ENCODE results near the gene RIOK2. TPM values are rescaled to one million over a fixed set of nuclear protein-coding genes. Genes with fewer than 3 reads are reported as not detected.

RIOK2 gene
- total RNA-seq, 2 donors from 2014 or later: 27.3 to 37.7 TPM

DNA sequence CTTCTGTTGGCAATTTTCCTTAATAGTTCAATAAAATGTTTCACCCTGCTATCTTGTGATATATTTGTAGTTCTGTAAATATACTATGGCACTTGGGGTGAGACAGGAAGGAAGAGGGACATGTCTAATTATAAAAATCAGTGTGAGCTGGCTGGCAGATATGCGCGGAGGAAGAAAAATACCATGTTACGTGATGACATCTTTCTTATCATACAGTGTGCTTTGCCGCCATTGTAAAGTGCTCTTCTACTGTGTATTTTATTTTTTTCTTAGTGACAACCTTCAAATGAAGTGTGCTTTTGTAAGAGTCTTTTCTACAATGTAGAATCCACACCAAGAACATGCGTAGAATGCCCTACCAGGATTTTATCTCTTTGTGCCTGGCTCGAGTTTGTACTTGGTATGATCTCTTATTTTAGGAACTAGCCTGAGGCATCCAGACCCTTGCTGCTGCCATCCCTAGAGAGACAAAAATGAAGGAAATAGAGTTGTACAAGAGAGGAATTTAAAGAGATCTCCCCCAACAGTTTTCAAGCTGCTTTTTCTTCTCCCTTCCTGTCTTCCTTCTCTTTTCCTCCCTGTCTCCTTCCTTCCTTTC is 46.7 kb upstream of the RIOK2 start:
- WGBS, 2 experiments (ENCODE audit: insufficient coverage in 1 of 2, insufficient read length in 1 of 2): 93 to 96% methylated on average over 3 to 6 of the region's 6 CpGs
- TF ChIP-seq, protein P1, sequence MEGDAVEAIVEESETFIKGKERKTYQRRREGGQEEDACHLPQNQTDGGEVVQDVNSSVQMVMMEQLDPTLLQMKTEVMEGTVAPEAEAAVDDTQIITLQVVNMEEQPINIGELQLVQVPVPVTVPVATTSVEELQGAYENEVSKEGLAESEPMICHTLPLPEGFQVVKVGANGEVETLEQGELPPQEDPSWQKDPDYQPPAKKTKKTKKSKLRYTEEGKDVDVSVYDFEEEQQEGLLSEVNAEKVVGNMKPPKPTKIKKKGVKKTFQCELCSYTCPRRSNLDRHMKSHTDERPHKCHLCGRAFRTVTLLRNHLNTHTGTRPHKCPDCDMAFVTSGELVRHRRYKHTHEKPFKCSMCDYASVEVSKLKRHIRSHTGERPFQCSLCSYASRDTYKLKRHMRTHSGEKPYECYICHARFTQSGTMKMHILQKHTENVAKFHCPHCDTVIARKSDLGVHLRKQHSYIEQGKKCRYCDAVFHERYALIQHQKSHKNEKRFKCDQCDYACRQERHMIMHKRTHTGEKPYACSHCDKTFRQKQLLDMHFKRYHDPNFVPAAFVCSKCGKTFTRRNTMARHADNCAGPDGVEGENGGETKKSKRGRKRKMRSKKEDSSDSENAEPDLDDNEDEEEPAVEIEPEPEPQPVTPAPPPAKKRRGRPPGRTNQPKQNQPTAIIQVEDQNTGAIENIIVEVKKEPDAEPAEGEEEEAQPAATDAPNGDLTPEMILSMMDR (conservative IDR thresholded peaks at IDR 0.05): no peak
- H3K4me3 Mint-ChIP-seq: no peak overlapping the region
- Histone ChIP-seq H3K4me3 (ENCODE audit: low read length) (no peak overlapping the region), H3K27me3 (ENCODE audit: control insufficient read depth, insufficient read depth, low read length, poor library complexity, severe bottlenecking) (no peaks in the 10 kb centered on the region), H3K9me3 (ENCODE audit: control insufficient read depth, low read length) (no peaks in the 10 kb centered on the region), H3K9ac (ENCODE audit: extremely low read depth, low read length, poor library complexity, severe bottlenecking) (no peak overlapping the region), H3K4me1 (ENCODE audit: control insufficient read depth, insufficient read depth, low read length) (no peaks in the 10 kb centered on the region), H3K36me3 (ENCODE audit: control insufficient read depth, insufficient read depth, low read length) (no peaks in the 10 kb centered on the region), H3K27ac (ENCODE audit: low read depth, low read length) (no peak overlapping the region)
- H3K36me3 Mint-ChIP-seq (ENCODE audit: low read depth): no peaks in the 10 kb centered on the region
- H3K9me3 Mint-ChIP-seq: peaks cover 7% of the 10 kb centered on the region
- no peaks in the 10 kb centered on the region for H3K4me1 Mint-ChIP-seq
- H3K27ac Mint-ChIP-seq: no peak overlapping the region
- H3K27me3 Mint-ChIP-seq (ENCODE audit: insufficient read depth): no peaks in the 10 kb centered on the region
- DNase-seq: no peak

DNA sequence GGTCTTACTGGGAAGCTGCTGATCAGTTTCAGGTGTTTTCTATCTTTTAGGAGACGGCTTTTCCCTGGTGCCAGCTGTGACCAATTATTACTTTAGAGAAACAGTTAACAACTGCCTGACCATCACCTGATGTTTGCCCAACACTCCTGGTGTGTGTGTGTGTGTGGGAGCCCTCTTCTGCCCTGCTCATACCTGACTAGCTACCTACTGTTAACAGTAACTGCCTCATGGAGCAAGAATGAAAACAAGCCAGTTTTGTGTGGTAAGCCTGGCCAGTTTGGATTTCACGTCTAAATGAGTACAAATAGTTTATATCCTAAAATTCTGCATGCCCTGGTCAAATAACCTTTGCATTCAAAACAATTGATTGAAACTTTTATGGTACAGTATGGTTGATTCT is 46.1 kb upstream of the RIOK2 start:
- Histone ChIP-seq H3K9me3 (ENCODE audit: control insufficient read depth, low read length) (no peaks in the 10 kb centered on the region), H3K4me1 (ENCODE audit: control insufficient read depth, insufficient read depth, low read length) (no peaks in the 10 kb centered on the region), H3K4me3 (ENCODE audit: low read length) (no peak overlapping the region), H3K27me3 (ENCODE audit: control insufficient read depth, insufficient read depth, low read length, poor library complexity, severe bottlenecking) (no peaks in the 10 kb centered on the region), H3K27ac (ENCODE audit: low read depth, low read length) (no peak overlapping the region), H3K36me3 (ENCODE audit: control insufficient read depth, insufficient read depth, low read length) (no peaks in the 10 kb centered on the region), H3K9ac (ENCODE audit: extremely low read depth, low read length, poor library complexity, severe bottlenecking) (no peak overlapping the region)
- WGBS, 2 experiments (ENCODE audit: insufficient coverage in 1 of 2, insufficient read length in 1 of 2): 100% methylated on average over 2 of the region's 2 CpGs; no CpG with 5 or more reads in 1 of the 2 experiments
- TF ChIP-seq, protein P1 (conservative IDR thresholded peaks at IDR 0.05): no peak
- H3K4me1 Mint-ChIP-seq: no peaks in the 10 kb centered on the region
- no peak overlapping the region for H3K4me3 Mint-ChIP-seq
- H3K27ac Mint-ChIP-seq: no peak overlapping the region
- no peaks in the 10 kb centered on the region for H3K36me3 Mint-ChIP-seq (ENCODE audit: low read depth)
- DNase-seq: no peak
- H3K27me3 Mint-ChIP-seq (ENCODE audit: insufficient read depth): no peaks in the 10 kb centered on the region
- H3K9me3 Mint-ChIP-seq: peaks cover under 1% of the 10 kb centered on the region

GRCh38 chr5:97225222-97225621 is 42.2 kb upstream of the RIOK2 start:
- Mint-ChIP-seq H3K27ac (no peak overlapping the region), H3K4me3 (no peak overlapping the region), H3K4me1 (peaks cover 6% of the 10 kb centered on the region), H3K9me3 (no peaks in the 10 kb centered on the region), H3K27me3 (ENCODE audit: insufficient read depth) (no peaks in the 10 kb centered on the region), H3K36me3 (ENCODE audit: low read depth) (no peaks in the 10 kb centered on the region)
- H3K36me3 ChIP-seq (ENCODE audit: control insufficient read depth, insufficient read depth, low read length): no peaks in the 10 kb centered on the region
- H3K9me3 ChIP-seq (ENCODE audit: control insufficient read depth, low read length): no peaks in the 10 kb centered on the region
- H3K4me3 ChIP-seq (ENCODE audit: low read length): no peak overlapping the region
- DNase-seq: no peak
- H3K27ac ChIP-seq (ENCODE audit: low read depth, low read length): no peak overlapping the region
- H3K9ac ChIP-seq (ENCODE audit: extremely low read depth, low read length, poor library complexity, severe bottlenecking): no peak overlapping the region
- TF ChIP-seq, protein P1 (conservative IDR thresholded peaks at IDR 0.05): no peak
- H3K4me1 ChIP-seq (ENCODE audit: control insufficient read depth, insufficient read depth, low read length): no peaks in the 10 kb centered on the region
- H3K27me3 ChIP-seq (ENCODE audit: control insufficient read depth, insufficient read depth, low read length, poor library complexity, severe bottlenecking): no peaks in the 10 kb centered on the region
